Cardiac fibroblast (primary cell): ENCODE results near the gene DNAJC4.

Experiments used
- DNase-seq, 2 donors: peaks; one replicate each; pipeline versions ENCODE4 v3.0.0 to v3.0.0-alpha.2; 2010; ENCODE audit warnings: low read depth in 2 of 2
- H3K4me3 ChIP-seq, 2 donors: replicated peaks in 1 of 2; 1 replicate in 1 of 2; 2 replicates in 1 of 2; pipeline ENCODE4 v1.5.1; 2011; ENCODE audit warnings: low read depth in 2 of 2, low read length in 2 of 2, mild to moderate bottlenecking in 2 of 2, moderate library complexity in 1 of 2
- CTCF ChIP-seq: IDR thresholded peaks from one replicate; pipeline ENCODE4 v1.5.1; 2011; ENCODE audit warnings: low read depth, mild to moderate bottlenecking, low read length, inconsistent platforms

Gene DNAJC4

DNA sequence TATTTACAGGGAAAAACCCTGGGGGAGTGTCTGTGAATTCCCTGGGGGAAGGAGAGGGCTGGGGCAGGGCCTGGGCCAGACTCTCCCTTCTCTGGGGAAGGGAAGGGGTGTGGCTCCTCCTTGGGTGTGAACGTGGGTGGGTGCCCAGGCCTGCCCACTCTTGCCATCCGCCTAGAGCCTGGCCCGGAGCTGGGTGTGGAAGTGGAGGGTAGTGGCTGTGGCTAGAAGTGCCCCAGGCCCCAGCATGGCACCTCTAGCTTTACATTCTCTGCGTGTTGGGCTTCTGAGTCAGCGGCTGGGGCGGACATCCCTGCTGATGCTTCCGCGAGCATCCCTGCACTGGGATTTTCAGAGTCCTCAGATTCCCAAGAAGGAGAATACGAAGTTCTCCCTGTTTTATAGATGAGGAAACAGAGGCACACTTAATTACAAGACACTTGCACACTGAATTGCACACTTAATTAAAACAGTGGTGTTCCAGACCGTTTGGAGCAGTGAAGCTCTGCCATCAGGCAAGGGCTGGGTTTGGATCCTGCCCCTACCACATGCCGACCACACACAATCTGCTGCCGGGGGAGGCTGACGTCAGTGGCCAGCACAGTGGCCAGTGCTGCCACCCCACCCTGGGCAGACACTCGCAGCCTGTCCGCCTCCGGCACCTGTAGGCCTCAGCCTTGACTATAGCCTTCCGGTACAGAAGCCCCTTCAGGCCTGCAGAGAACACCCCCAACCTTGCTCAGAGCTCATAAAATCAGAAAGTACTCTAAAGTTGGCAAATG is 46.5 kb downstream of the DNAJC4 start:
- H3K4me3 ChIP-seq = no peak overlapping the region
- DNase-seq = peak in 1 of 2 donors; percentile 28
- no peak for TF ChIP-seq CTCF

DNA sequence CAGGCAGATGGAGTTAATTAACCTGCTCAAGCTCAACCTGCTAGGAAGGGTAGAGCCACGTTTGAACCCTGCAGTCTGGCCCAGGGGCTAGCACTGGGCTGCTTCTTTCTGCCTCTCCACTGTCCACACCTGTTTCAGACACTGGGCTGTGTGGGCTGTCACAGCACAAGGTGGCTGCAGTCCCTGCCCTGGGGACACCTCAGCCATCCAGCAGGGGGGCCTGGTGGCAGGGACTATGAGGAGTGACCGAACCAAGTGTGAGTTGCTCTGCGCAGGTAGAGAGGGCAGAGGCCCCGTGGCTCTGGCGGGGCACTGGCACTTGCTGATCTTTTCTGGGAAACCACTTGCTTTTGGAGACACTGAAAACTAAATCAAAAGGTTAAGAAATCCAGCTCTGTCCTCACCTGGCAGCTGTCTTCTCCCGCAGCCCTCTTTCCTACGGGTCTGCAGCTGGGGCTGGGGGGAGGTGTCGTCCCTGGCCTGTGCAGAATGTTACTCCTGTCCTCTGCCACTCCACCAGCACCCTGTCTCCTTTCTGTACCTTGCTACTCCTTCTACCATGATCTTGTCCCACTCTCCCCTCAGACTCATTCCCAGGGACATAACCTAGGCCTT is 48.3 kb downstream of the DNAJC4 start:
- DNase-seq = no peak
- no peak overlapping the region for H3K4me3 ChIP-seq
- TF ChIP-seq CTCF = no peak

DNA sequence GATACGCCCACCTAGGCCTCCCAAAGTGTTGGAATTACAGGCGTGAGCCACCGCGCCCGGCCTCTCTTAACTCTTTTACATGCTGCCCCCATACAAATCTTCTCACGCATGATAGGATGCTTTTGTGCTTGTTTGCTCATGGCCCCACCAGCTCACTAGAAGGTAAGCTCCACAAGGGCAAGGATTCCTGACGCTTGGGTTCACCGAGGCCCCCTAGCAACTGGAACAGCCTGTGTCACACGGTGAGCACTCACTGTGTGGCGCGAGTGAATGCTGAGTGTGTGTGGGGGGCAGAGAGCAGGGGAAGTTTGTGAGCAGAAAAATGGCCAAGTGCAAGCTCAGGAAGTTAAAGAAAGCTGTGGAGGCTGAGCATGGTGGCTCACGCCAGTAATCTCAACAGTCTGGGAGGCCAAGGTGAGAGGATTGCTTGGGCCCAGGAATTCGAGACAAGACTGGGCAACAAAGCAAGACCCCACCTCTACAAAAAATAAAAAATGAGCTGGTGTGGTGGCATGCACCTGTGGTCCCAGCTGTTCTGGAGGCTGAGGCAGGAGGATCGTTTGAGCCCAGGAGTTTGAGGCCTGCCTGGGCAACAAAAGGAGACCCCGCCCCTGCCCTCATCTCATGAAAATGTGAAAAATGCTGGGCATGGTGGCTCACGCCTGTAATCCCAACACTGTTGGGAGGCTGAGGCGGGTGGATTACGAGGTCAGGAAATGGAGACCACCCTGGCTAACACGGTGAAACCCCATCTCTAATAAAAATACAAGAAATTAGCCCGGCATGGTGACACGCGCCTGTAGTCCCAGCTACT is 51.8 kb downstream of the DNAJC4 start:
- no peak overlapping the region for H3K4me3 ChIP-seq
- no peak for DNase-seq
- no peak for TF ChIP-seq CTCF

GRCh38 chr11:64283092-64283491 is 52.7 kb downstream of the DNAJC4 start:
- no peak for TF ChIP-seq CTCF
- DNase-seq = no peak
- H3K4me3 ChIP-seq = peak overlapping the region in 1 of 2 donors; percentile 4
